Endodermal cell (in vitro differentiated cells): ENCODE measurements around the gene UQCRC1. TPM values are rescaled to one million over a fixed set of nuclear protein-coding genes. Genes with fewer than 3 reads are reported as not detected.

ENCODE experiments used
- DNase-seq: peaks from one replicate; pipeline ENCODE4 v3.0.0-alpha.2; 2017
- H3K27ac ChIP-seq: 2 replicates; pipeline ENCODE4 v1.5.1; 2013; ENCODE audit warnings: mild to moderate bottlenecking, low read depth, low read length, moderate library complexity
- H3K27me3 ChIP-seq: 2 replicates; pipeline ENCODE4 v1.6.1; 2013; ENCODE audit warnings: mild to moderate bottlenecking, low read length, moderate library complexity; ENCODE audit not compliant: insufficient read depth, control insufficient read depth, poor library complexity, severe bottlenecking
- H3K36me3 ChIP-seq: 2 replicates; pipeline ENCODE4 v1.7.0; 2013; ENCODE audit warnings: mild to moderate bottlenecking, low read length, moderate library complexity; ENCODE audit not compliant: control insufficient read depth, insufficient read depth
- H3K4me1 ChIP-seq: one replicate; pipeline ENCODE4 v1.7.0; 2013; ENCODE audit warnings: low read length; ENCODE audit not compliant: control insufficient read depth, insufficient read depth
- H3K4me3 ChIP-seq: 2 replicates; pipeline ENCODE4 v1.5.1; 2013; ENCODE audit warnings: mild to moderate bottlenecking, low read length, moderate library complexity
- H3K9ac ChIP-seq: 2 replicates; pipeline ENCODE4 v1.6.1; 2013; ENCODE audit warnings: mild to moderate bottlenecking, low read length, moderate library complexity; ENCODE audit not compliant: poor library complexity, severe bottlenecking; ENCODE audit errors: extremely low read depth
- H3K9me3 ChIP-seq: 2 replicates; pipeline ENCODE4 v1.6.1; 2013; ENCODE audit warnings: mild to moderate bottlenecking, low read length, moderate library complexity; ENCODE audit not compliant: control insufficient read depth
- H3K27ac Mint-ChIP-seq: 2 replicates; pipeline ENCODE4 v1.8.0; 2020; ENCODE audit warnings: mixed read lengths
- H3K27me3 Mint-ChIP-seq: 2 replicates; pipeline ENCODE4 v1.8.0; 2021; ENCODE audit warnings: mild to moderate bottlenecking, mixed read lengths; ENCODE audit not compliant: insufficient read depth
- H3K36me3 Mint-ChIP-seq: 2 replicates; pipeline ENCODE4 v1.8.0; 2020; ENCODE audit warnings: low read depth, mixed read lengths
- H3K4me1 Mint-ChIP-seq: 2 replicates; pipeline ENCODE4 v1.8.0; 2020; ENCODE audit warnings: mixed read lengths
- H3K4me3 Mint-ChIP-seq: 2 replicates; pipeline ENCODE4 v1.8.0; 2020; ENCODE audit warnings: mild to moderate bottlenecking, moderate library complexity, mixed read lengths
- H3K9me3 Mint-ChIP-seq: 2 replicates; pipeline ENCODE4 v1.8.0; 2020; ENCODE audit warnings: mild to moderate bottlenecking, mixed read lengths
- WGBS, 2 experiments: methylation state at CpG; one replicate each; pipeline versions ENCODE4 v1.1.5 to v1.1.7; 2013; ENCODE audit warnings: missing lambda C conversion rate in 2 of 2, mixed read lengths in 1 of 2; ENCODE audit not compliant: insufficient coverage in 1 of 2, insufficient read length in 1 of 2; 5-methylcytosine and 5-hydroxymethylcytosine counted together
- total RNA-seq, 2 donors: library from RNA; stranded (reverse); fragmentation: NEBNext Ultra II Directional in 1 of 2; extraction: Animal tissue kit (Norgen Biotek cat#: 25700) in 1 of 2; gene quantifications; 2 replicates in 1 of 2; 3 replicates in 1 of 2; pipeline ENCODE4 v1.2.1, GENCODE V29; 2021
- TF ChIP-seq, protein P1 (sequence below): fragments of 200-600 bp; sonication (generic); conservative IDR thresholded peaks from 2 replicates; pipeline ENCODE4 v1.5.0; 2021; ENCODE audit warnings: antibody characterized with exemption, mild to moderate bottlenecking

The UQCRC1 gene
- total RNA-seq, 2 donors from 2014 or later: 231 to 289 TPM

DNA sequence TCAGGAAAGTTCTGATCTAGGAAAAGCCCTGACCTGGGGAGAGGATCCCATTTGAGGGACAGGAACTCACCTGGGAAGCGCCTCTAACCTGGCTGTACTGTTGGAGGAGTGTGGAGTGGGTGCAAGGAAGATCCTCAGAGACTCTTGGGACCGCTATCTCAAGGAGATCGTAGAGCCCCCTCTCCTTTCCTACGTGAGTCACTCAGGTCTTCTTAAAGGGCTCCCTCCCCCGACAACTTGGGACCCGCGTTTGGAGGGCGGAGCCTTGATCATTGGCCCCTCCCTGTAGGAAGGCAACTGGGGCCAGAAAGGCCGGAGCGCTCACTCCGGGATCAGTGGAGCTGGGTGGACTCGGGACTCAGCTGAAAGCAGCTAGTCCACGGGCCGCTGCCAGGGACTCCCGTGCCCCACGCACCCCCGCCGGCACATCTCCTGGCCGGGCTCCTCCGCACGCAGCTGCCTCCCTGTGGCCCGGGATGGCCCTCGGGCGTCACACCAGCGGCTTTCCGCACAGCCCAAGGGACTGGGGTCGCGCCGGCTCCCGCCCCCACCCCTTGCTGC, 25.3 kb upstream of the UQCRC1 start:
- H3K9ac ChIP-seq: peak overlapping the region; percentile 77
- Mint-ChIP-seq H3K27ac (peak overlapping the region; percentile 76), H3K9me3 (no peaks in the 10 kb centered on the region), H3K4me3 (peak overlapping the region; percentile 70), H3K36me3 (peaks cover 38% of the 10 kb centered on the region), H3K27me3 (no peaks in the 10 kb centered on the region), H3K4me1 (peaks cover 21% of the 10 kb centered on the region)
- H3K4me3 ChIP-seq: peak overlapping the region; percentile 85
- peaks cover 35% of the 10 kb centered on the region for H3K36me3 ChIP-seq
- no peaks in the 10 kb centered on the region for H3K9me3 ChIP-seq
- no peaks in the 10 kb centered on the region for H3K27me3 ChIP-seq
- TF ChIP-seq, protein P1, sequence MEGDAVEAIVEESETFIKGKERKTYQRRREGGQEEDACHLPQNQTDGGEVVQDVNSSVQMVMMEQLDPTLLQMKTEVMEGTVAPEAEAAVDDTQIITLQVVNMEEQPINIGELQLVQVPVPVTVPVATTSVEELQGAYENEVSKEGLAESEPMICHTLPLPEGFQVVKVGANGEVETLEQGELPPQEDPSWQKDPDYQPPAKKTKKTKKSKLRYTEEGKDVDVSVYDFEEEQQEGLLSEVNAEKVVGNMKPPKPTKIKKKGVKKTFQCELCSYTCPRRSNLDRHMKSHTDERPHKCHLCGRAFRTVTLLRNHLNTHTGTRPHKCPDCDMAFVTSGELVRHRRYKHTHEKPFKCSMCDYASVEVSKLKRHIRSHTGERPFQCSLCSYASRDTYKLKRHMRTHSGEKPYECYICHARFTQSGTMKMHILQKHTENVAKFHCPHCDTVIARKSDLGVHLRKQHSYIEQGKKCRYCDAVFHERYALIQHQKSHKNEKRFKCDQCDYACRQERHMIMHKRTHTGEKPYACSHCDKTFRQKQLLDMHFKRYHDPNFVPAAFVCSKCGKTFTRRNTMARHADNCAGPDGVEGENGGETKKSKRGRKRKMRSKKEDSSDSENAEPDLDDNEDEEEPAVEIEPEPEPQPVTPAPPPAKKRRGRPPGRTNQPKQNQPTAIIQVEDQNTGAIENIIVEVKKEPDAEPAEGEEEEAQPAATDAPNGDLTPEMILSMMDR: no peak
- peak overlapping the region; percentile 76 for H3K27ac ChIP-seq
- WGBS, 2 experiments: 0 to 1% methylated on average over 21 to 30 of the region's 30 CpGs
- peak; percentile 85 for DNase-seq
- peaks cover 11% of the 10 kb centered on the region for H3K4me1 ChIP-seq

DNA sequence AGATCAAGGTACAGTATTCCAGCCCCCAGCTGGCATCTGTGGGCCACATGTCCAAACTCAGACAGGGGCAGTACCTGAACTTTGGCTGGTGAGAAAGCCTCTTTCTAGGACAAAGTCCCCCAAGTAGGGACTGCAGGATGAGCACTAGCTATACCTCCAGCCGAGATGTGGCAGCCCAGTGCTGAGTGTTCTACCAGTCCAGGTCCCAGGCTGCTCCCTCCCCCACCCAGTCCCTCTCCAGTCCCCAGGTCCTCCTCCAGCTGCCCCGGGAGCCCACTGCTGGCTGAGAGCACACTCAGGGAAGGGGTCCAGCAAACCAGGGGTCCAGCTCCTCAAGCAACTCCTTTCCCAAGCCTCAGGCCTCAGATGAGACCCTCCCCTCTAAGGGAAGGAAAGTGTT, 24.3 kb upstream of the UQCRC1 start:
- H3K4me1 Mint-ChIP-seq: peaks cover 21% of the 10 kb centered on the region
- WGBS, 2 experiments: 85 to 100% methylated on average over 1 to 2 of the region's 2 CpGs
- peaks cover 39% of the 10 kb centered on the region for H3K36me3 Mint-ChIP-seq
- DNase-seq: no peak
- no peaks in the 10 kb centered on the region for H3K27me3 ChIP-seq
- H3K27me3 Mint-ChIP-seq: no peaks in the 10 kb centered on the region
- H3K4me3 Mint-ChIP-seq: peak overlapping the region; percentile 70
- H3K4me1 ChIP-seq: peaks cover 11% of the 10 kb centered on the region
- peaks cover 34% of the 10 kb centered on the region for H3K36me3 ChIP-seq
- no peak overlapping the region for H3K9ac ChIP-seq
- H3K27ac ChIP-seq: no peak overlapping the region
- peak overlapping the region; percentile 85 for H3K4me3 ChIP-seq
- H3K9me3 Mint-ChIP-seq: no peaks in the 10 kb centered on the region
- no peak overlapping the region for H3K27ac Mint-ChIP-seq
- H3K9me3 ChIP-seq: no peaks in the 10 kb centered on the region
- TF ChIP-seq, protein P1: no peak

DNA sequence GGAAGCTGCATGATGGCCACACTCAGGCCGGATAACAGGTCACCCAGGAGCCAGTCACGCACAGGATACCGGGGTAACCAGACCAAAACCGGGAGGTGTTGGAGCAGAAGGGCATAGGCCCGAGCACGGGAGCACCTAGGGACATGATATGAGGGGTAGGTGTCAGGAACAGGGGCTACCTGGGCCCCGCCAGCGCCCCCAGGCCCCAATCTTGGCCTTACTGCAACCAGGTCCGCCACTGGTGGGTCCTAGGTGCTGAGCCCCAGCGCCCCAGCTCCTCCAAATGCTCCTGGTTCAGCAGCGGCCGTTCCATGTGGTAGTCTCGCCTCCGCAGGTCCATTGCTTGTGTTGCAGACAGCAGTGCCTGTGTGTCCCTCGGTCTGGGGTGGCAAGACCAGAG, 23.8 kb upstream of the UQCRC1 start:
- peaks cover 44% of the 10 kb centered on the region for H3K36me3 Mint-ChIP-seq
- no peak overlapping the region for H3K4me3 Mint-ChIP-seq
- TF ChIP-seq, protein P1: no peak
- no peak for DNase-seq
- no peaks in the 10 kb centered on the region for H3K27me3 ChIP-seq
- peaks cover 21% of the 10 kb centered on the region for H3K4me1 Mint-ChIP-seq
- H3K4me3 ChIP-seq: no peak overlapping the region
- H3K9ac ChIP-seq: no peak overlapping the region
- H3K9me3 Mint-ChIP-seq: no peaks in the 10 kb centered on the region
- H3K27me3 Mint-ChIP-seq: no peaks in the 10 kb centered on the region
- no peak overlapping the region for H3K27ac Mint-ChIP-seq
- peaks cover 11% of the 10 kb centered on the region for H3K4me1 ChIP-seq
- H3K9me3 ChIP-seq: no peaks in the 10 kb centered on the region
- 84 to 96% methylated on average over 5 to 15 of the region's 15 CpGs for WGBS, 2 experiments
- peaks cover 37% of the 10 kb centered on the region for H3K36me3 ChIP-seq
- no peak overlapping the region for H3K27ac ChIP-seq
